NK-92 (cell line): ENCODE data around the gene GSTA2.
"Not testable (repeated sequence)": the region's sequence is repeated elsewhere in the genome, so short reads cannot be mapped to it uniquely, and the experiment has no call there.

Experiments used
- DNase-seq: peaks from one replicate; lab custom pipeline; 2025; ENCODE audit not compliant: unreplicated experiment; lab: John Stamatoyannopoulos, UW

Gene GSTA2

GRCh38 chr6:52726741-52727535 is 36.3 kb downstream of the GSTA2 start:
- no peak for DNase-seq

DNA sequence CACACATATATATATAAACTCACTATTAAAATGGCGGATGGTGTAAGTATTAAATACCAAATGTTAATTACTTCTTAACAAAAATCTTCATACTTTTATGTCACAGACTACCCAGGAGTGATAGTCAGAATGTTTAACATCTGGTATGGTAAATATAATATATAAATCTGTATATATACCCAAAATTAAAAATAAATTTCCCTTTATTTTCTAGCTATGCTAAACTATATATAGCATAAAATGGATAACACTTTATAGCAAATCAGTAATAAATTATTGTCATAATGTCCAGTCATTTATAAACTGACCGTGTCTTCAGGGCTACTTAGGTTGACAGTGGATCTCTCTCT is 37.1 kb downstream of the GSTA2 start:
- no peak for DNase-seq

DNA sequence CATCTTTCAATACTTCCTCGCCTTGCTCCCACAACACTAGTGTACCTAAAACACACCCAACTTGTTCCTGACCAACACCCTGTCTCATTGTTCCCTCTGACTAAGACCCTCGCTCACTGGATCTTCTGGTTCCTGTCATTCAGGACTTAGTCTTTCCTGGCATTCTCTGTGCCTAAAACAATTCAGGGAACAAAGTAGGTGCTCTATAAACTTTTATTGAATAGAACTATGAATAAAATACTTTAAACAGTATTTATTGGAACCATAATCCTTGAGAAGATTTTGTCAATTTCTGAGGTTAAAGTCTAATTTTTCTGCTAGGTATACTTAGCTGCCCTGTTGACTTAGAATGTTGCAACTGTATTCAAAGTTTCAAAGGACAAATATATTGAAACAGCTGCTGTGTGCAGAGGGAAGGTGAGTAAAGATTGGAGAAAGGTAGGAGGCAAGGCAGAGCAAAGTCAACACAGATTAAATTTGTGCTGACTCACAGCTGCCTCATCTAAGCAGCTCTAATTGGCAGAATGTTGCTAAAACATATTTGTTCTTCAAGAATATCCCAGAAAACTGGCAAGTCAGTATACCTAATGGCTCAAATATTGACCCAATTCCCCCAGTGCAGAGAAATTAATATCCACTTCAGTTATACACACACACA is 37.6 kb downstream of the GSTA2 start:
- DNase-seq, result no peak

- no peak for DNase-seq
These were observed 38.1 kb downstream of the GSTA2 start for GRCh38 chr6:52725143-52725534.

DNA sequence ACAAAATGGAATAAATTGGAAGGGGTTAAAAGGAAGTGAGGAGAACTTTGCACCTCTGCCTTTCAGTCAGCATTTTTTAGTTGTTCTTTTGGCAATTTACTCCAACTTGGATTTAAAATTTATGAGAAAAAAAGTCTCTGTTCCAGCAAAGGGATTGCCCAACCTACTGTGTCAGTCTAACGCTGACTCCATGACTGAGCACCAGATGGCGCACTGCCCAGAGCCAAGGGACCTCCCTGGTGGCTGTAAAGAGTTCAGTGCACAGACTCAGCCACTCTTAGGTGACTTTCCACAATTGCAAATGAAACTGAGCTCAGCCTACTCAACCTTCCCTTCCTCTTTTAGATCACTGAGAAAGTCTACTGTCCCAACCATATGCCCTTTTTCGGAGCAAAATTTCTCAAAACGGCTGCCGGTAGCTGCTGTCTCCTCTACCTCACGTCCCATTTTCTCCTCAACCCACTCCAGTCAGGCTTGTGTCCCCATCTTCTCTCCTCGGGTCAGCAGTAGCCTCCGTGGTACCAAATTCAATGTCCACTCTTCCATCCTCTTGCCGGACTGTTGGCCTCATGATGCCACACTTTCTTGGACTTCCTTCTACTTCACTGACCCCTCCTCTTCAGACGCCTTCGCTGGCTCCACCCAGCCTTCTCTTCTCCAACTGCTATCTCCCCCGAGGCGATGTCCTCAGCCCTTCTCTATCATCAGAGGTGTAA is 38.7 kb downstream of the GSTA2 start:
- DNase-seq, result no peak

DNA sequence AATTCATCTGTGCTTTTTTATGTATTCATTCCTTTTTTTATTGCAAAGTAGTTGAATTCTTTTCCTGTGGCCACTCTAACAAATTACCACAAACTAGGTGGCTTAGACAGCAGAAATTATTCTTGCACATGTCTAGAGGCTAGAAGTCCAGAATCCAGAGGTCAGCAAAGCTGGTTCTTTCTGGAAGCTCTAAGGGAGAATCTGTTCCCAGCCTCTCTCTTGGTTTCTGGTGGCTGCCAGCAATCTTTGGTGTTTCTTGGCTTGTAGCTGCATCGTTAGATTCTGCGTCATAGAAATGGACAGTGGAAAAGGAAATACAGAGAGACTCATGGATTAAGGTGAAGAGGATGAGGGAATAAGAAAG is 39.3 kb downstream of the GSTA2 start:
- no peak for DNase-seq

DNA sequence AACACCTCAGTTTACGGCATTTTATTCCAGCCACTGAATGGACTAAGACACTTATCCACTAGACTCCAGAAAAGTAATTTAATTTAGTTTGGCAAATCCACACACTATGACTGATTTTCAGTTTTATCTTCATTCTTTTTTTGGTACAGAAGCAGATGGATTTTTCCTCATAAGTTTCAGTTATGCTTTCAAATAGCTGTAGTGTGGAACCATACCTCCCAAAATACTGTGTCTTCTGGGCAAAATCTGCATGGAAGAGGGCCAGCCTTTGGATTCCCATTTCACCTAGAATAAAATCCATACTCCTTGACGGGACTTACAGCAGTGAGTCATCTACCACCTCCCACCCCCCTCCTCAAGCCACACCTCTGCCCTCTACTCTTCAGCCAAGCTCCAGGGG is 43.0 kb downstream of the GSTA2 start:
- no peak for DNase-seq

GRCh38 chr6:52718550-52718949 is 44.7 kb downstream of the GSTA2 start:
- DNase-seq, result no peak

DNA sequence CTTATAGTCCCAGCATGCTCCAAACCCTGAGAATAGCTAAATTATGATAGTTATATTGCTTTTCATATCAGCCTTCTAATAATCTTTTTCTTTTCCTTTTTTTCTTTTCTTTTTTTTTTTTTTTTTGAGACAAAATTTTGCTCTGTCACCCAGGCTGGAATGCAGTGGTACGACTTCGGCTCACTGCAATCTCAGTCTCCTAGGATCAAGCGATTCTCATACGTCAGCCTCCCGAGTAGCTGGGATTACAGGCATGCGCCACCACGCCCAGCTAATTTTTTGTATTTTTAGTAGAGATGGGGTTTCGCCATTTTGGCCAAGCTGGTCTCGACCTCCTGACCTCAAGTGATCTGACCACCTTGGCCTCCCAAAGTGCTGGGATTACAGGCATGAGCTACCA is 48.5 kb downstream of the GSTA2 start:
- DNase-seq, result not testable (repeated sequence)

DNA sequence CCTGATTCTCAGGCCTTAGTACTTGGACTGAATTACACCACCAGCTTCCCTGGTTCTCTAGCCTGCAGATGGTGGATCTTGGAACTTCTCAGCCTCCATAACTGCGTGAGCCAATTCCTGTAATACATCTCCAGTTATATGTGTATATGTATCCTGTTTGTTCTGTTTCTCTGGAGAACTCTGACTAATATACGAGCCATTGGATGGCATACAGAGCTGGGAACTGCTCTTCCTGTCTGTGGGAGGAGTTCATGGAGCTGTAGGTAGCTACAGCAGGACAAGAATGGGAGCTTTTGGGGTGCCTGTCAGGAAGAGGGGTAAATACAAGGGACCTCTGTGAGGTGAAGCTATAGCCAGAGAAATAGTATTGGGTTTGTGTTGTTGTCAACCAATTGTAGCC is 51.1 kb downstream of the GSTA2 start:
- no peak for DNase-seq

- no peak for DNase-seq
These were observed 55.2 kb downstream of the GSTA2 start for GRCh38 chr6:52707963-52708680.

- DNase-seq, result no peak
These were observed 57.3 kb downstream of the GSTA2 start for GRCh38 chr6:52706001-52706400.

DNA sequence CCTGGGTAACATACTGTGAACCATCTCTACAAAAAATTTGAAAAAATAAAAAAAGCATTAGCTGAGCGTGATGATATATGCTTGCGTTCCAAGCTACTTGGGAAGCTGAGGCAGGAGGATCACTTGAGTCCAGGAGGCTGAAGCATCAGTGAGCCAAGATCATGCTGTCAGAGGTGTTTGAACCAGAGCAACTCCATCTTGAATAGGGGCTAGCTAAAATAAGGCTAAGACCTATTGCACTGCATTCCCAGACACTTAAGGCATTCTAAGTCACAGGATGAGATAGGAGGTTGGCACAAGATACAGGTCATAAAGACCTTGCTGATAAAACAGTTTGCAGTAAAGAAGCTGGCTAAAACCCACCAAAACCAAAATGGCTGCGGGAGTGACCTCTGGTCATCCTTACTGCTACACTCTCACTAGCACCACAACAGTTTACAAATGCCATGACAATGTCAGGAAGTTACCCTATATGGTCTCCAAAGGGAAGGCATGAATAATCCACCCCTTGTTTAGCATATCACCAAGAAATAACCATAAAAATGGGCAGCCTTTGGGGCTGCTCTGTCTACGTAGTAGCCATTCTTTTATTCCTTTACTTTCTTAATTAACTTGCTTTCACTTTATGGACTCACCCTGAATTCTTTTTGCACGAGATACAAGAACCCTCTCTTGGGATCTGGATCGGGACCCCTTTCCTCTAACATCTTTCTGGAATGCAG is 58.3 kb downstream of the GSTA2 start:
- DNase-seq, result not testable (repeated sequence)

DNA sequence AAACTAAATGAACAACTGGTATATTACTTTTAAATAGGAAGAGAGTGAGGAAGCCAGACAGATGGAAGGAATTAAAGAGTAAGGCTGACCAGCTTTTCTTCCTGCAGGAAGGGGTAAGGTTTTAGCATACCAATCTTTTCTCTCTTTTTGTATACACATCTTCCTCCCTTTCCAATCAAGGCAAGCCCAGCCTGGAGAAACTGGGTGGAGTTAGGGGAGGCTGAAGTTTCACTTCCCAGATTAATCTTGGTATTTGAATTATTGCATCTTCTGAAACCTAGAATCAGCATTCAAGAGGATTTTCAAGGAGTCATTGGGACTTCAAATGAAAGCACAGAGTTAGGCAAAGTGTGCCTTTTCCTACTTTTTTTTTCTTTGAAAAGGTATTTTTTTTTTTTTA is 59.2 kb downstream of the GSTA2 start:
- DNase-seq, result no peak
